Stimulated activated CD4-positive, alpha-beta T cell treated with anti-CD3 and anti-CD28 coated beads, Interleukin-15, amount 100 ng/mL, for 24 hours (primary cell): ENCODE results near the gene ANGEL1.
A peak's percentile ranks its signal among the peaks of the same experiment; 100 is the strongest.

Source experiments
- DNase-seq: peaks from one replicate; pipeline ENCODE4 v3.0.0-alpha.2; 2020

Gene ANGEL1

DNA sequence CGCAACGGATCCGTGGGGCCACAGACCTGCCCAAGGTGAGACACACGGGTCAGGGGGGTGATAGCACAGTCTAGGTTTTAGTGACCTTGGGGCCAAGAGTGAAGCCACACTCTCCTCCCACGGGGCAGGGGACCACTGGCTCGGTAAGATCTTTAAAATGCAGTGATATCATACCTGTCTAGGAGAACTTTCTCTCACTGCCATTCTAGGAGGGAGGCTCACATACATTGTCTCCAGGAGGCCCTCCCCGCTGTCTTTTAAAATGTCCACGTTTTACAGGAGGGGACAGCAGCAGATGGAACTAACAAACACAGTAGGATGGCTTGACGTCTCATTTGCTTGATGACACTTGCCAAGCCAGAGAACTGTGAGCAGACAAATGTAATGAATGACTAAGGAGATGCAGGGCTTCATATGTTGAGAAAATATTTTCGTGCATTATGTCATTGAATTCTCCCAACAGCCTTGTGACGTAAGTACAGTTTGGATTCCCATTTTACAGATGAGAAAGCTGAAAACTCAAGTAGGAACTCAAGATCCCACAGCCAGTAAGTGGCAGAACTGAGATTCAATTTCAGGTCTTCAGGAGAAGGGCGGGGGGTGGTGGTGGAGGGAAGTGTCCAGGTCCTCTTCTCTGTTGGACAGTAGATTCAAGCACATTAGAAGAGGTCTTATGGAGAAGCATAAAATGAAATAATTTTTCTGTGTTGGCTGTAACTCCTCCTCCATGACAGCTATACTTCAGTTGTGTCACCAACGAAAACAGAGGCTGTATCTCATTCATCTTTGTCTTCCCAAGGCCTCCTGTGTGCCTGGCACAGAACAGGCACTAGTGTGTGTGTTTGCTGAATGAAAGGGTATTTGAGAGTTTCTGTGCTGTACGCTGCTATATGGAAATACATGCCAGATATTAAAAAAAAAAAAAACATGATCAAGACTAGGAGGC is 49.3 kb downstream of the ANGEL1 start:
- no peak for DNase-seq

DNA sequence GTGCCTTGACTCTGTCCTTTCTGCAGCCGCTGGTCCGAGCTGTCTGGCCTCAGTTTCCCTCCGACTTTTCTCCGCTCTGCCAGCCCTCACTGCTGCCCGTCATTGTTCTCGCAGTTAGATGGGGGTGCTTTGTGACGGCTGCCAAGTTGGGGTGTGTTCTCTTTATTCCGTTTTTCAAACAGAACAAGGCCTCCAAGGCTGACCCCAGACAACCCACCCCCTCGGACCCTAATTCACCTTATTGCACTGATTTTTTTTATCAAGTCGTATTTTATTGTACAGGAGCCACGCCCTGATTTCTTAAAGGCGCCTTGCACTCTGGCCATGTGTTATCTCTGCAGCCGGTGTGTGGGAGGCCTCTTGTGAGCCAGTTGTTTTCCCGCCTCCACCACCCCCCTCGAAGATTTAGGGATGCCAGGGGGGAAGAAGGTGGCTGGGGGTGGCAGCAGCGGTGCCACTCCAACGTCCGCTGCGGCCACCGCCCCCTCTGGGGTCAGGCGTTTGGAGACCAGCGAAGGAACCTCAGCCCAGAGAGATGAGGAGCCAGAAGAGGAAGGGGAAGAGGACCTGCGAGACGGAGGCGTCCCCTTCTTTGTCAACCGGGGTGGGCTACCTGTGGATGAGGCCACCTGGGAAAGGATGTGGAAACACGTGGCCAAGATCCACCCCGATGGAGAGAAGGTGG is 50.1 kb downstream of the ANGEL1 start:
- no peak for DNase-seq

DNA sequence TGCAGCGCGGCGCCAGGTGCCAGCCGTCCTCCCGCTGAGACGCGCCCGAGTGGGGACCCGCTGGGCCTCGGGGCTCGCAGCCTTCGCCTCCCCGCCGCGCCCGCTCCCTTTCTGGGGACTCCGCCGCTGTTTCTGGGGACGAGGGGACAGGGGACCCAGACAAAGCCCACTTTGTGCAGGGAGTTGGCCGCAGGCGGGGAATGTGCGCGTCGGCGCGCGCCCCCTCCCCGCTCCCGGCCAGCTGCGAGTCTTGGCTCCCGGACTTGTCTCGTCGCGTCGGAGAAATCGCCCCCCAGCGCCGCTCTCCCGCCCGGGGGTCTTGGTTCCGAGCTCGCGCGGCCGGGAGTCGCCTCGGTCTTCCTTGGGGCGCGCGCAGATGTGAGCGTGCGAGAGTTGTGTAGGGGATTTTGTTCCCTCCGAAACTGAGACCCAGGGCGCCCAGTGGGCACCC is 50.7 kb downstream of the ANGEL1 start:
- DNase-seq, result no peak

GRCh38 chr14:76761136-76761959 is 51.3 kb downstream of the ANGEL1 start, which contains the start of gene VASH1:
Gene VASH1 (plus strand): TSS chr14:76761468. CDS start chr14:76762822, 1,354 bp downstream.
- peak; percentile 78 for DNase-seq

- no peak for DNase-seq
These were observed 52.1 kb downstream of the ANGEL1 start for GRCh38 chr14:76760331-76761135.

- no peak for DNase-seq
These were observed 53.1 kb downstream of the ANGEL1 start for GRCh38 chr14:76759589-76759988.

DNA sequence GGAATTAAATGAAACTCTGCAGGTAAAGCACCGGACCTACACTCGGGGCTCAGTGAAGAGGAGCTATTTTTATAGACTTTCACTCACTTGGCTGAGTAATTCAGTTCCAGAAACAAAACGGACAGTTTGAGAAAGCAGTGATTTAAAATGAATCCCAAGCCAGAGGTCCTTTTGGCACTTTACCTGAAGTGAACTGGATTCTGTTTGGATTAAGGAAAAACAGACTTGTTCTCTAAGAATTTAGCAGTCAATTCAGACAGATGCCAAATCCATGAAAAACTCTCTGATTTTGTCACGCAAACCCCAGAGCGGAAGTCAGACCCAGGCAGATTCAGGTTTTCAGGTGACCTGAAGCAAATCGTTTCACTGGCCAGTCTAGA is 56.3 kb downstream of the ANGEL1 start:
- no peak for DNase-seq

- no peak for DNase-seq
These were observed 56.9 kb downstream of the ANGEL1 start for GRCh38 chr14:76755610-76756370.

DNA sequence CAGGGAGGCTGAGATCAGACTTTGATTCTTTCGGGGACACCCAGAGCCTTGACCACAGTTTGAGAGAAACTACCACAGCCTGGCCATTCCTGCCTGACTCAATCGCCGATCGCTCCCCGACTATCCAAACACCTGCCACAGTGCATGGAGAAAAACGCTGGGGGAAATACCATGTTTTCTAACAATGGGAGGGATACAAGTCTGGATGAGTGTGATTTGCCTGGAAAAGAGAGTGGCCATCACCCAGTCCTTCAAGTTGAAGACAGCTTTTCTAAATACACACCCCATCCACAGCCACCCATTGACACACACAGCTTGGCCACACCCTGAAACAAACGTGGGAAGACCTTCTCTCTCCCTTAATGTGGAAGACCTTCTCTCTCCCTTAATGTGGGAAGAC is 58.1 kb downstream of the ANGEL1 start:
- DNase-seq, result no peak

DNA sequence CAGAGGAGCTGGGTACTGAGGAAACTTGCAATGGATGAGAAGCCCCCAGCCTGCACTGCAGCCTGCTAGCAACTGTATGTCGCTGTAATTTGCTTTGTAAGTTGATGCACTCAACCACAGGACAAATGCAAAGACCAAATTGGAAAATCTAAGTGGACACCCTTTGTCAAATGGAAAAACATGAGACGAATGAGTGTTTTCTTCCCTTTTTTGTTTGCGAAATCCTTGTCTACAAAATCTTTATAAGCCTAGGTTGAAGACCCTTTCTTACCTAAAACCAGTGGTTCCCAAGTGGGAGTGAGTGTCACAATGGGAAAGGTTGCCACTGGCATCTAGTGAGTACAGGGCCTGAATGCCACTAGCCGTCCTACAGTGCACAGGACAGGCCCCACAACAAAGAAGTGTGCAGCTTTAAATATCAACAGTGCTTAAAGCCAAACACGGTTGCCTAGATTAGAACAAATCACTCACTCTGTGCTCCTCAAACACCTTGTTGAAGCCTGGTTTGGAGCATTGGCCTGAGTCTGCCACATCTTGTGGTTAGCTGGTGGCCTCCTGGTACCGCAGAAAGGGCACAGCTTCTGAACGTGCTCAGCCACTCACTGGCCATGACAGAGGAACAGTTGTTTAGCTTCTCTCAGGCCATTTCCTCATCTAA is 59.0 kb downstream of the ANGEL1 start:
- DNase-seq, result no peak

DNA sequence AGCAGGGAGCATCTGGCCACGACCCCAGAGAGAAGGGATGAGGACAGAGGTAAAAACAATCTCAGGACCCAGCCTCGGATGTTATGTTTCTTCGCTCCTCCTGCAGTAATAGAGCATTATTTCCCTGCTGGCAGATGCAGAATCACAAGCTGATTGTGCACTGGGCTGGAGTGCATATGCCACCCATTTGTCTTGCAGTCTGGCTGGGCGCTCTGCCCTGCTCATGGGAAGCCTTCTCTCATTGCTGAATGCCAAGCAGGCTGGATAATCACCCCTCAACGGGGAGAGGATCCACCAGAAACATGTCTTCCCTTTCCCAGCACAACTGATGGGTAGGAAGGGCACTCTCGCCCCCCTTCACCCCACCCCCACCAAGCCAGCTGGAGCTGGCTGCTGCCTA is 59.9 kb downstream of the ANGEL1 start:
- no peak for DNase-seq

GRCh38 chr14:76742966-76743365 is 69.7 kb downstream of the ANGEL1 start:
- DNase-seq, result no peak

DNA sequence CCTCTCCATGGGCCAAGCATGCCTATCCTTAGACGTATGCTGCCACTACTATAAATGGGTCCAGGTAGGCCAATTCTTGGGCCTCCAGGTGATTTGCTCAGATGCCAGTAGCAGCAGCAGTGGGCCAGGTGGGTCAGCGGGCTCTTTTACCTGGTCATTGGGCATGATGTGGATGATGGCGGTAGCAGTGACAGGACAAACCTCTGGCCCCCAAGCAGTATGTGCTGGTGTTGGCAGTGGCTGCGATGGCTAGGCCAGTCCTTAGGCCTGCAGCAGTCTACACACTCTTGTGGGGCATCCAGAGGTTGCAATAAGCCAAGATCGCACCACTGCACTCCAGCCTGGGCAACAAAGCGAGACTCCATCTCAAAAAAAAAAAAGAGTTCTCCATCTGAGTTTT is 70.5 kb downstream of the ANGEL1 start:
- no peak for DNase-seq

GRCh38 chr14:76741074-76741473 is 71.6 kb downstream of the ANGEL1 start:
- no peak for DNase-seq
